Neuronal stem cell (in vitro differentiated cells): ENCODE measurements around the gene NBAS.
"Not testable (repeated sequence)": the region's sequence is repeated elsewhere in the genome, so short reads cannot be mapped to it uniquely, and the experiment has no call there.

Source experiments
- DNase-seq: peaks from one replicate; pipeline ENCODE4 v3.0.0-alpha.2; 2013; ENCODE audit warnings: low spot score
- H2AFZ ChIP-seq: one replicate; pipeline ENCODE4 v1.6.1; 2013; ENCODE audit warnings: mild to moderate bottlenecking, low read length, inconsistent platforms
- H2AK5ac ChIP-seq: 2 replicates; pipeline ENCODE4 v1.6.1; 2013; ENCODE audit warnings: low read depth, mild to moderate bottlenecking, inconsistent platforms, low read length, moderate library complexity, mixed read lengths
- H2BK120ac ChIP-seq: 2 replicates; pipeline ENCODE4 v1.6.1; 2013; ENCODE audit warnings: low read depth, mild to moderate bottlenecking, inconsistent platforms, low read length, moderate library complexity, mixed read lengths
- H2BK12ac ChIP-seq: one replicate; pipeline ENCODE4 v1.6.1; 2013; ENCODE audit warnings: low read length, inconsistent platforms
- H2BK15ac ChIP-seq: 2 replicates; pipeline ENCODE4 v1.6.1; 2013; ENCODE audit warnings: mild to moderate bottlenecking, low read length, inconsistent platforms, mixed read lengths
- H2BK5ac ChIP-seq: one replicate; pipeline ENCODE4 v1.6.1; 2013; ENCODE audit warnings: inconsistent platforms, mild to moderate bottlenecking, low read length, moderate library complexity
- H3K14ac ChIP-seq: one replicate; pipeline ENCODE4 v1.6.1; 2013; ENCODE audit warnings: low read length, inconsistent platforms
- H3K18ac ChIP-seq: 2 replicates; pipeline ENCODE4 v1.6.1; 2013; ENCODE audit warnings: low read length, inconsistent platforms
- H3K23ac ChIP-seq: 2 replicates; pipeline ENCODE4 v1.6.1; 2013; ENCODE audit warnings: low read depth, mild to moderate bottlenecking, mixed read lengths, low read length, inconsistent platforms; ENCODE audit not compliant: poor library complexity
- H3K27ac ChIP-seq: replicated peaks from 3 replicates; pipeline ENCODE4 v1.5.1; 2013; ENCODE audit warnings: low read length, inconsistent platforms
- H3K27me3 ChIP-seq, 3 experiments: 2 replicates each; pipeline ENCODE4 v1.6.1; 2013; ENCODE audit warnings: low read length in 3 of 3, mild to moderate bottlenecking in 2 of 3, inconsistent platforms in 1 of 3, low read depth in 1 of 3, mixed read lengths in 1 of 3, moderate library complexity in 1 of 3; ENCODE audit not compliant: control insufficient read depth in 3 of 3, insufficient read depth in 3 of 3
- H3K36me3 ChIP-seq, 2 donors: replicated peaks in 1 of 2; 2 replicates each; pipeline ENCODE4 v1.6.1; 2013; ENCODE audit warnings: low read length in 2 of 2; ENCODE audit not compliant: control insufficient read depth in 2 of 2, insufficient read depth in 2 of 2
- H3K4ac ChIP-seq: 2 replicates; pipeline ENCODE4 v1.6.1; 2013; ENCODE audit warnings: inconsistent platforms, mild to moderate bottlenecking, low read length, moderate library complexity
- H3K4me1 ChIP-seq, 2 donors: 1 replicate in 1 of 2; 2 replicates in 1 of 2; pipeline ENCODE4 v1.6.1; 2013; ENCODE audit warnings: low read length in 2 of 2, low read depth in 1 of 2; ENCODE audit not compliant: control insufficient read depth in 2 of 2, insufficient read depth in 1 of 2
- H3K4me2 ChIP-seq: one replicate; pipeline ENCODE4 v1.6.1; 2013; ENCODE audit warnings: mild to moderate bottlenecking, low read length, inconsistent platforms; ENCODE audit not compliant: insufficient read depth, poor library complexity, severe bottlenecking
- H3K4me3 ChIP-seq, 2 donors: 2 replicates each; pipeline ENCODE4 v1.5.1; 2013; ENCODE audit warnings: low read length in 2 of 2, mild to moderate bottlenecking in 2 of 2, inconsistent platforms in 1 of 2, moderate library complexity in 1 of 2
- H3K79me1 ChIP-seq: one replicate; pipeline ENCODE4 v1.6.1; 2013; ENCODE audit warnings: low read depth, mild to moderate bottlenecking, inconsistent platforms, low read length, moderate library complexity
- H3K9ac ChIP-seq: one replicate; pipeline ENCODE4 v1.6.1; 2013; ENCODE audit warnings: mild to moderate bottlenecking, low read depth, low read length, inconsistent platforms; ENCODE audit not compliant: poor library complexity
- H3K9me3 ChIP-seq, 2 donors: replicated peaks in 1 of 2; 2 replicates each; pipeline versions ENCODE3 to v1.6.1; 2013; ENCODE audit warnings: low read length in 2 of 2, mild to moderate bottlenecking in 2 of 2, inconsistent platforms in 1 of 2, low read depth in 1 of 2, mixed read lengths in 1 of 2, moderate library complexity in 1 of 2; ENCODE audit not compliant: control insufficient read depth in 2 of 2, insufficient read depth in 1 of 2
- H4K8ac ChIP-seq: one replicate; pipeline ENCODE4 v1.6.1; 2013; ENCODE audit warnings: low read depth, mild to moderate bottlenecking, inconsistent platforms, low read length, moderate library complexity
- H4K91ac ChIP-seq: one replicate; pipeline ENCODE4 v1.6.1; 2013; ENCODE audit warnings: low read length, low read depth, mild to moderate bottlenecking, inconsistent platforms; ENCODE audit not compliant: poor library complexity
- WGBS, 2 donors: extraction: QIAGEN DNeasy Blood & Tissue Kit; methylation state at CpG; one replicate each; pipeline ENCODE4 v1.1.7; 2013; ENCODE audit warnings: missing lambda C conversion rate in 2 of 2, mixed read lengths in 1 of 2; ENCODE audit not compliant: insufficient read length in 2 of 2, insufficient replicate concordance in 1 of 2; ENCODE audit errors: extremely low coverage in 2 of 2; 5-methylcytosine and 5-hydroxymethylcytosine counted together

The NBAS gene

DNA sequence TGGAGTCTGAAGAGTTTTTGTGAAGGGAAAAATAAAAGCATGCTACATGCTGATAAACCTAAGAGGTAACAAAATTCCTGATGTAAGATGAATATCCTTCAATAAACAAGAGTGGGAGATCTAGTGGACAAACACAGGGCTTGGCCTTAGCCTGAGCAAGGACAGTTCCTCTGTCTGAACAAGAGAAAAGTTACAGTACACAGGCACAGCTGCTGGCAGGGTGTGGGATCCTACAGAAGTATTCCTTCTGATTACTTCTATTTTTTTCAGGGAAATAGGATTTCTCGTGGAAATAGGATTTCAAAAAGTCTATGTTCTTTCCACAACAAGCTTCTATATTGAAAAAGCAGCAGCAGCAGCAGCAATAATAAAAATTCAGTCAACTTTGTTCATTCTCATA, 54.1 kb downstream of the NBAS start:
- no peaks in the 10 kb centered on the region for H3K9me3 ChIP-seq
- no peak overlapping the region for H3K23ac ChIP-seq
- no peak overlapping the region for H2BK5ac ChIP-seq
- no peak overlapping the region for H3K4me3 ChIP-seq
- H2BK15ac ChIP-seq = no peak overlapping the region
- no peak overlapping the region for H2BK120ac ChIP-seq
- no peak overlapping the region for H2BK12ac ChIP-seq
- no peak overlapping the region for H3K9ac ChIP-seq
- WGBS, 2 donors = no CpG with 5 or more reads among the region's 1 CpG
- H3K4me2 ChIP-seq = no peak overlapping the region
- H3K4ac ChIP-seq = no peak overlapping the region
- no peak for DNase-seq
- peaks cover 0 to 2% of the 10 kb centered on the region in 2 donors for H3K4me1 ChIP-seq
- peaks cover 2 to 58% of the 10 kb centered on the region in 2 donors for H3K36me3 ChIP-seq
- no peak overlapping the region for H4K91ac ChIP-seq
- peaks cover 0 to 2% (median 0%) of the 10 kb centered on the region in 3 experiments for H3K27me3 ChIP-seq
- no peak overlapping the region for H2AK5ac ChIP-seq
- no peaks in the 10 kb centered on the region for H3K79me1 ChIP-seq
- H3K18ac ChIP-seq = no peak overlapping the region
- H4K8ac ChIP-seq = no peak overlapping the region
- H3K27ac ChIP-seq = no peak overlapping the region
- H2AFZ ChIP-seq = no peak overlapping the region
- H3K14ac ChIP-seq = no peak overlapping the region

DNA sequence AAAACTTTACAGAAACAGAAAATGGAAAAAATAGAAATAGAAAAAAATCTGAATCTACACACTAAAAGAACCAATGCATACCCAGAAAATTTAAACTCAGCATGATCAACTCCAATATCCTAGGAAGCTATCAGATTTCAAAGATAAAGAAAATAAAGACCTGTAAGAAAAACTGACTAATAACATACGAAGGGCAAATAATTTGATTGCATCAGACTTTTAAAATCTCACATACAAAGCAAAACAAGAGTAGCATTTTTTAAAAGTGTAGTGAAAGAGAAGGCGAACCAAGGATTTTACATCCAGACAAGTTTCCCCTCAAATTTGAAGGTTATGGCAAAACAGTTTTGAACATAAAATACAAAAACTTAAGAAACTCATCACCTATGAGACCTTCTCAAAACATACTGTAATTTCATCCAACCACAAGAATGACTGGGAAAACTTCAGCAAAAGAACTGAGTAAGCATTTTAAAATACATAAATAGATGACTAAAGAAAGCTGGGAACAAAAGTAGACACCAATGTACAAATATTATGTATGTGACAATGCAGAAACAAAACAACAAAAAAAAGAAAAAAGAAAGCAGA, 54.8 kb downstream of the NBAS start:
- no CpG with 5 or more reads among the region's 2 CpGs for WGBS, 2 donors
- DNase-seq = no peak
- H3K36me3 ChIP-seq = peaks cover 2 to 62% of the 10 kb centered on the region in 2 donors
- H2BK15ac ChIP-seq = no peak overlapping the region
- H3K4me3 ChIP-seq = no peak overlapping the region
- H3K79me1 ChIP-seq = no peaks in the 10 kb centered on the region
- H3K4me1 ChIP-seq = peaks cover 0 to 2% of the 10 kb centered on the region in 2 donors
- H3K23ac ChIP-seq = no peak overlapping the region
- no peak overlapping the region for H3K27ac ChIP-seq
- no peak overlapping the region for H2AFZ ChIP-seq
- H3K14ac ChIP-seq = no peak overlapping the region
- no peak overlapping the region for H3K4ac ChIP-seq
- no peak overlapping the region for H3K18ac ChIP-seq
- H3K9ac ChIP-seq = no peak overlapping the region
- no peak overlapping the region for H2BK5ac ChIP-seq
- H3K4me2 ChIP-seq = no peak overlapping the region
- no peak overlapping the region for H2BK12ac ChIP-seq
- H3K9me3 ChIP-seq = no peaks in the 10 kb centered on the region
- peaks cover 0 to 2% (median 0%) of the 10 kb centered on the region in 3 experiments for H3K27me3 ChIP-seq
- no peak overlapping the region for H4K8ac ChIP-seq
- H2BK120ac ChIP-seq = no peak overlapping the region
- H4K91ac ChIP-seq = no peak overlapping the region
- H2AK5ac ChIP-seq = no peak overlapping the region

DNA sequence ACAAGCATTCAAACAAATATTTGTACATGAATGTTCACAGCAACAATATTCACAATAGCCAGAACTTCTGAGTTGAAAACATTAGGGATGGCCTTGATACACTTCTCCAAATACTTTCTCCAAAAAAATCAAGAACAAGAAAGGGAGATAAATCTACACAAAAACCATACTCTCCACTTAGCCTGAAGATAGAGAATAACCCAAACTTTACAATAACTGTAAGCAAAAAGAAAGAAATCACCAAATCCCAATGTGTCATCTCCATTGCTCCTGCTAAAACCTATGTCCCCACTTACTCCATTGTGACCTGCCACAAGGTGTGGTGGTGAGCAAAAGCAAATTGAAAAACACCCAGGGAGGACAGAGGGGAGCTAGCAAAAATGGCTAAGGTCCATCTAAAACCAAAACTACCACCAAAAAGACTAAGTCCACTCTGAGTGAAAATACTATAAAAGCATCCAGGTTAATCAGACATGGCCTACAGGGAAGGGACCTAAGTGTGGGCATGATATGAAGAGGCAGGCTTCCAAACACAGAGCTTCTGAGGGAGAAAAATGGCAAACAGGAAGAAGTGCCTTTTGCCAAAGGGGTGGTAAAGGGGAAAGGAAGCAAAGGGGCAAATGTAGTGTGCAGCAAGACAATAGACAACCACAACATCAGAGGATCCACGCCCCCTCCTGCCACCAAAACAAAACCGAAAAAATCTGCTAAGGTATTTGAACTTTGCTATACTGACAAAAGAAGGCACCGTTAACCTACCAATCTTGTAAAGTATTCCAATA, 56.1 kb downstream of the NBAS start:
- WGBS, 2 donors = no CpG with 5 or more reads among the region's 3 CpGs
- H3K9ac ChIP-seq = no peak overlapping the region

DNA sequence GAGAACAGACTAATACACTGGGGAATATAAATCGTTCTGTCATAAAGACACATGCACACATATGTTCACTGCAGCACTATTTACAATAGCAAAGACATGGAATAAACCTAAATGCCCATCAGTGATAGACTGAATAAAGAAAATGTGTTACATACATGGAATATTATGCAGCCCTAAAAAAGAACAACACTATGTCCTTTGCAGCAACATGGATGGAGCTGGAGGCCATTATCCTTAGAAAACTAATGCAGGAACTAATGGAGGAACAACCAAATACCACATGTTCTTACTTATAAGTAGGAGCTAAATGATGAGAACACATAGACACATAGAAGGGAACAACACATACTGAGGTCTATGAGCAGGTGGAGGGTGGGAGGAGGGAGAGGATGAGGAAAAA, 61.9 kb downstream of the NBAS start:
- not testable (repeated sequence) for H2AFZ ChIP-seq, H3K9ac ChIP-seq, H4K8ac ChIP-seq, H3K79me1 ChIP-seq, H2BK15ac ChIP-seq, H3K14ac ChIP-seq, H3K18ac ChIP-seq, H3K9me3 ChIP-seq, H3K4me3 ChIP-seq, H2AK5ac ChIP-seq, H3K4me1 ChIP-seq, H3K23ac ChIP-seq, DNase-seq, H2BK120ac ChIP-seq, H3K27me3 ChIP-seq, H4K91ac ChIP-seq, H3K27ac ChIP-seq, H3K4ac ChIP-seq, H3K4me2 ChIP-seq, H2BK12ac ChIP-seq, H2BK5ac ChIP-seq
- WGBS, 2 donors = no CpG with 5 or more reads among the region's 1 CpG
- peaks cover 5 to 38% of the 10 kb centered on the region in 2 donors for H3K36me3 ChIP-seq

More for the DNA sequence above, 56.1 kb downstream of the NBAS start:
- Histone ChIP-seq H2AK5ac (no peak overlapping the region), H3K4me3 (no peak overlapping the region), H2BK12ac (no peak overlapping the region), H3K36me3 (peaks cover 2 to 52% of the 10 kb centered on the region in 2 donors), H4K8ac (no peak overlapping the region), H3K27me3 (peaks cover 0 to 2% (median 0%) of the 10 kb centered on the region in 3 experiments), H3K4ac (no peak overlapping the region), H3K23ac (no peak overlapping the region), H4K91ac (no peak overlapping the region), H2BK120ac (no peak overlapping the region), H3K4me1 (peaks cover 0 to 2% of the 10 kb centered on the region in 2 donors), H3K14ac (no peak overlapping the region), H3K4me2 (no peak overlapping the region), H2BK5ac (no peak overlapping the region), H3K18ac (no peak overlapping the region), H3K27ac (no peak overlapping the region), H3K79me1 (no peaks in the 10 kb centered on the region), H3K9me3 (no peaks in the 10 kb centered on the region), H2AFZ (no peak overlapping the region), H2BK15ac (no peak overlapping the region)
- DNase-seq = no peak
